NCI-H146 (cell line): Measurements from ENCODE around the gene NPB.

Experiments used
- DNase-seq: peaks from one replicate; lab custom pipeline; 2025; lab: John Stamatoyannopoulos, UW

The NPB gene

DNA sequence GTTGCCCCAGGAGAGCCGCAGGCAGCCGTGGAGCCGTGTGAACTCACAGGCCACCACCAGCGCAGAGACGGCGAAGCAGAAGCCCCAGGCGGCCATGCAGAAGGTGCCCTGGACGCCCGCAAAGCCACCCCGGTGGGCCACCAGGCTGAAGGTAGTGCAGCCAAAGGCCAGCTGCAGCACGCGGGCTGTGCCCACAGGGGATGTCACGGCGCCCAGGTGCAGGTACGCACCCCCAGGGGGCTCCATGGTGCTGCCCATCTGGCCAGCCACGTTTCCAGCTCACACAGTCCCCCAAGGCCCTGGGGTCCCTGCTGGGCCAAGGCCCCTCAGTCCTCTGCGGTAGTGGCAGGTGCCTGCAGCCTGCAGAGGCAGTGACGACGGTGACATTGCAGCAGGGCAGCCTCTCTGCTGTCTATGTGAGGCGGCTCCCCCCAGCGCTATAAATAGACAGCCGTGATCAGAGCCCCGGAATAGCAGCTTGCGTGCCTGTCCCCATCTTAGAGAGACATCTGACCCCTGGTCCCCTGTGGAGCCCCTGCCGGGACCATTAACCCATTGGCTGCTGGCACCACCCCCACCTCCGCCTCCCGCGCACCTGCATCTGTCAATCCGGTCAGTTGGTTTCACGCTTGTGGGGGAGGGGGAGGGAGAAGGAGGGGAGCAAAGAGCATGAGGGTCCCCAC, 39.6 kb downstream of the NPB start:
- peak; percentile 84 for DNase-seq

DNA sequence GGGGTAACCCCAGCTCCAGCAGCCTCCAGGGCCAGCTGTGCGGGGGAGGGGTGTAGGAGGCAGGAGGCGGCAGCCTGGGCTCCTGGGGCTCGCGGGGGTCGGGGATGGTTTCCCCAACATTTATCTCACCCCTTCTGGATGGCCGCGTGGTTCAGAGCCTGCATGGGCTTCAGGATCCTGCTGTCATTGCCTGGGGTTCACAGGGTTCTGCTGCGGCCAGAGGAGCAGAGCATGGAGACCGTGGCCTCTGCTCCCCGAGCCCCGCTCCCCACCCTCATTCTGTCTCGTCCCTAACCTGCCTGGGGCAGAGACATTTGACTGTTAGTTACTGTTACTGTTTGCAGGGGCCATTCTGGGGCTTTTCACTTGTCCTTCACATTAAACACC, 40.1 kb downstream of the NPB start:
- DNase-seq: no peak

DNA sequence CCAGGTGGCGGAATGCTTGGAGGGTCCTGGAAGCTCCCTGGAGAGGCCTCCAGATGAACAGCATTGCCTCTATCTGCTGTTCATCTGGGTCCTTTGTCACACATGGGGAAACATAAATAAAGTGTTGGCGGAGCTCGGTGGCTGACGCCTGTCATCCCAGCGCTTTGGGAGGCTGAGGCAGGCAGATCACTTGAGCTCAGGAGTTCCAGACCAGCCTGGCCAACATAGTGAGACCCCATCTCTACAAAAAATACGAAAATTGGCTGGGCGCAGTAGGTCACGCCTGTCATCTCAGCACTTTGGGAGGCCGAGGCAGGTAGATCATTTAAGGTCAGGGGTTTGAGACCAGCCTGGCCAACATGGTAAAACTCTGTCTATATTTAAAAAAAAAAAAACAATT, 42.8 kb downstream of the NPB start:
- no peak for DNase-seq

DNA sequence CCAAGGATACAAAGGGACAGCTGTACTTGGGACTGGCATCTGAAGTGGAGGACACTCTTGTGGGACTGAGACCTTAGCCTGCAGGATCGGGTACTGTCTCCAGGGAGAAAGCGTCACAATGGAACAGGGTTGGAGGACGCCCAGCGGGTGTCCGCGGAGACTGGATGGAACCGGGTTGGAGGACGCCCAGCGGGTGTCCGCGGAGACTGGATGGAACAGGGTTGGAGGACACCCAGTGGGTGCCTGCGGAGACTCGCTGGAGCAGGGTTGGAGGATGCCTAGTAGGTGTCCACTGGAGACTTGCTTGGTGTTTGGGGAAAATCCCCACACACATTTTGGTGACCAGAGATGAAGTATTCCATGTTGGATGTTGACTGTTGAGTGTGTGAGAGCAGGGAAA, 45.2 kb downstream of the NPB start, which contains the start of gene MYADML2:
Gene MYADML2 (minus strand): TSS at position 45 of the 400 bp plus-strand sequence. CDS start 5,492 bp downstream, outside the sequence.
- DNase-seq: no peak

DNA sequence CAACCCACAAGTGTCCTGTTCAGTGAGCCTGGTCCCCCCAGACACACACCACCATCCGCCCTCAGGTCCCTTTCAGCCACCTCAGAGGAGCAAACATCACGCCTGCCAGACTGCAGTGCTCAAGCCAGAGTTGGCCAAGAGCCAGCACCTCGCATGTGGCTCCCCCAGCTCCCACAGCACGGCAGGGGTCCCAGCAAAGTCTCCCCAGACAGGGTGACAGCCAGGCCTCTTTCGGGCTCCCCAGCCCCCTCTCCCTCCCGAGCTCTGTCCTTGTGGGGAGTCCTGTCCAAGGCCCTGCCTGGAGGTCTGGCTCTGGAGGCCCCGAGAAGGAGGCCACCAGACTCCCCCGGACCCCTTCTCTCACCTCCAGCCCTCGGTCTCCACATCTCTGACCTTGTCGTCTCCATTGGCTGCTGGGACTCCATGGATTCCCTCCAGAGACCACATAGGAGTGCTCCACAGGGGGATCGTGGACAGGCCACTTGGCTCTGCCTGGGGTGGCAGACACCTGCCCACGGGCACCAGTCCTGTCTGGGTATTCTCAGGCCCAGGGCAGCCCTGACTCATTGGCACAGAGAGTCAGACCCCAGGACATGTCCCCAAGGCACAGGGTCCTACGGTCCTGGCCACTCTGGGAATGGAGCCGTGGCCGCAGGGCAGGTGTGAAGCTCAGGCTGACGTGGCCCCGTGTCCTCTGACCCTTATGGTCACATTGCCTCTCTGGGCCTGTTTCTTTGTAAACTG, 46.8 kb downstream of the NPB start:
- no peak for DNase-seq

DNA sequence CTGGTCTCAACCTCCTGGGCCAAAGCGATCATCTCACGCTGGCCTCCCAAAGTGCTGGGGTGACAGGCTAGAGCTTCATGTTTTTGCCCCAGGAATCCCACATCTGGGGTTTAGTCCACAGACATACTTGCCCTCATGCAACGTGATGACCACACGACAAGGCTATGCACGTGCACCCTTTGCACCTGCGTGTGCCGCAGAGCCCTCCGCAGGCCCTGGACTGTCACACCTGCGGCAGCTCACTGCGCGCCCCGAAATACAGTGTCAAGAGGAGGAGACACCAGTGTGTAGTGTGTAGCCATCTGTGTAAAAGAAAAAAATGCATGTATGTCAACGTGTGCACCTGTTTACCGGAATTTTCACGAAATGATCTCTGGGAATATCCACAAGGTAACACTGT, 48.5 kb downstream of the NPB start:
- DNase-seq: no peak

DNA sequence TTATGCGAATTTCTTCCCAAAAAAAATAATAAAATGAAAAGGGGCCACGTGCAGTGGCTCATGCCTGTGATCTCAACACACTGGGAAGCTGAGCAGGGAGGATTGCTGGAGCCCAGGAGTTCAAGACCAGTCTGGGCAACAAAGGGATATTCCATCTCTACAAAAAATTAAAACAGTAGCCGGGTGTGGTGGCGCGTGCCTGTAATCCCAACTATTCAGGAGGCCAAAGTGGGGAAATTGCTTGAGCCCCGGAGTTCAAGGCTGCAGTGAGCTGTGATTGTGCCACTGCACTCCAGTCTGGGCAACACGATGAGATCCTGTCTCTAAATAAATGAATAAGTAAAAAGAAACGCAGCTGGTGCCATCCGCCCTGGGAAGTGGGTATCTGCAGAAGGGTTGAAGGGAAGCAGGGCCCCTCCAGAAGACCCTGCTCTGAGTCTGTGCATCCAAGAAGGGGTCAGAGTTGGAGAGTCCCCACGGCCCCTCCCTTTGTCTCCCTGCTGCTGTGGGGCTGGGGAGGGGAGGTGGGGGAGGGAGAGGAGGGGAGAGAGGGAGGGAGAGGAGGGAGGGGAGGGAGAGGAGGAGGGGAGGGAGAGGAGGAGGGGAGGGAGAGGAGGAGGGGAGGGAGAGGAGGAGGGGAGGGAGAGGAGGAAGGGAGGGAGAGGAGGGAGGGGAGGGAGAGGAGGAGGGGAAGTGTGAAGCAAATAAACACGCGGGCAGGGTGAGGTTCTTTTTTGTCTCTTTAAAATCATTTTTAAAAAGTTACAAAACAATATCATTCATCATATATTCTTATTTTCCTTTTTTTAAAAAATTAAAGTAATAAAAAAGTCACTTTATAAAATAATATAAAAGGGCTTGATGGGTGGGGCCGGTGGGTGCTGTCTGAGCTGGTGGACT, 50.0 kb downstream of the NPB start:
- no peak for DNase-seq
